A549 (cell line): Measurements from ENCODE around the gene NPHS1. TPM values are rescaled to one million over a fixed set of nuclear protein-coding genes. Genes with fewer than 3 reads are reported as not detected.
A peak's percentile ranks its signal among the peaks of the same experiment; 100 is the strongest.

Source experiments
- ATAC-seq, 2 experiments: fragments of 200-7000 bp in 1 of 2; fragments of >200 bp in 1 of 2; cut with Nextera tagmentation in 1 of 2; cut with Tn5 transposase in 1 of 2; 3 replicates each; pipeline versions ENCODE4 v1.8.0 to v1.9.1; 2018 to 2020; ENCODE audit warnings: mild to moderate bottlenecking in 1 of 2, moderate library complexity in 1 of 2
- CTCF ChIA-PET: fragments of 300-600 bp; sonication (Branson Sonifier 250); formaldehyde crosslinking; extraction: SDS; loops from one replicate; lab custom pipeline; 2021; ENCODE audit warnings: antibody characterized with exemption, inconsistent platforms; lab: Yijun Ruan, JAX
- POLR2A ChIA-PET: fragments of 350-600 bp; formaldehyde crosslinking; extraction: SDS; loops from one replicate; lab custom pipeline; 2021; ENCODE audit warnings: antibody characterized with exemption, inconsistent platforms; lab: Yijun Ruan, JAX
- DNase-seq, 2 experiments: peaks; one replicate each; pipeline versions ENCODE4 v3.0.0 to v3.0.0-alpha.2; 2011 to 2016; ENCODE audit warnings: low read depth in 1 of 2, low spot score in 1 of 2
- FAIRE-seq: peaks from 2 replicates; lab custom pipeline; 2011; peaks lifted over from hg19 to GRCh38; lab: Jason Lieb, UNC
- H3K27ac ChIP-seq, 2 experiments: fragments of >200 bp; sonication (Bioruptor Twin); formaldehyde crosslinking; 3 replicates each; pipeline ENCODE4 v1.5.1; 2016 to 2017
- H3K4me1 ChIP-seq: fragments of >200 bp; sonication (Bioruptor Twin); formaldehyde crosslinking; 3 replicates; pipeline ENCODE4 v1.6.1; 2016
- H3K4me2 ChIP-seq: fragments of >200 bp; sonication (Bioruptor Twin); formaldehyde crosslinking; 3 replicates; pipeline ENCODE4 v1.6.1; 2016
- H3K4me3 ChIP-seq: fragments of >200 bp; sonication (Bioruptor Twin); formaldehyde crosslinking; 3 replicates; pipeline ENCODE4 v1.5.1; 2016
- H3K9me3 ChIP-seq: fragments of >200 bp; sonication (Bioruptor Twin); formaldehyde crosslinking; 3 replicates; pipeline ENCODE4 v1.6.1; 2016
- BCL3 ChIP-seq: fragments of >200 bp; sonication (Bioruptor Twin); formaldehyde crosslinking; IDR thresholded peaks from 3 replicates; pipeline ENCODE4 v1.6.1; 2016
- BHLHE40 ChIP-seq: IDR thresholded peaks from 2 replicates; pipeline ENCODE4 v1.6.1; 2012; ENCODE audit warnings: low read depth, low read length, inconsistent platforms
- CBX2 ChIP-seq: fragments of 200-600 bp; sonication (generic); IDR thresholded peaks from 2 replicates; pipeline ENCODE4 v1.6.1; 2016; ENCODE audit warnings: low read depth, mild to moderate bottlenecking, borderline replicate concordance
- CBX8 ChIP-seq: fragments of 200-600 bp; sonication (generic); IDR thresholded peaks from 2 replicates; pipeline ENCODE4 v1.6.1; 2016
- CHD2 ChIP-seq: fragments of 150-350 bp; IDR thresholded peaks from 2 replicates; pipeline ENCODE4 v1.6.1; 2014; ENCODE audit warnings: low read length; ENCODE audit not compliant: partially characterized antibody
- CTCF ChIP-seq: fragments of >200 bp; sonication (Bioruptor Twin); formaldehyde crosslinking; IDR thresholded peaks from 3 replicates; pipeline ENCODE4 v1.5.1; 2016
- EP300 ChIP-seq, 2 experiments: fragments of >200 bp; sonication (Bioruptor Twin); formaldehyde crosslinking; IDR thresholded peaks; 2 replicates in 1 of 2; 3 replicates in 1 of 2; pipeline ENCODE4 v1.6.1; 2016 to 2017
- FOSL2 ChIP-seq, 2 experiments: fragments of 450-650 bp in 1 of 2; fragments of >200 bp in 1 of 2; sonication (Bioruptor Twin) in 1 of 2; formaldehyde crosslinking; IDR thresholded peaks; 2 replicates each; pipeline versions ENCODE4 v1.5.0 to v1.6.1; 2016 to 2020; ENCODE audit warnings: mild to moderate bottlenecking in 1 of 2, moderate library complexity in 1 of 2
- FOXS1 ChIP-seq: fragments of 250-450 bp; sonication (Bioruptor Pico); IDR thresholded peaks from 2 replicates; pipeline ENCODE4 v1.5.0; 2020; ENCODE audit warnings: mild to moderate bottlenecking, moderate library complexity
- GATA3 ChIP-seq: IDR thresholded peaks from 2 replicates; pipeline ENCODE4 v1.6.1; 2012; ENCODE audit warnings: borderline replicate concordance
- HES2 ChIP-seq: fragments of >200 bp; sonication (Bioruptor Twin); formaldehyde crosslinking; IDR thresholded peaks from 2 replicates; pipeline ENCODE4 v1.6.1; 2016
- HOXB13 ChIP-seq: fragments of 250-450 bp; sonication (Bioruptor Pico); IDR thresholded peaks from 2 replicates; pipeline ENCODE4 v1.5.0; 2020; ENCODE audit warnings: low read depth, mild to moderate bottlenecking, moderate library complexity
- HOXB5 ChIP-seq: fragments of 250-450 bp; sonication (Bioruptor Pico); IDR thresholded peaks from 2 replicates; pipeline ENCODE4 v1.5.0; 2020; ENCODE audit warnings: mild to moderate bottlenecking, moderate library complexity
- JUN ChIP-seq, 2 experiments: fragments of >200 bp; sonication (Bioruptor Twin); formaldehyde crosslinking; IDR thresholded peaks; 2 replicates in 1 of 2; 3 replicates in 1 of 2; pipeline ENCODE4 v1.6.1; 2016 to 2017
- KDM1A ChIP-seq: fragments of 200-600 bp; sonication (generic); IDR thresholded peaks from 2 replicates; pipeline ENCODE4 v1.6.1; 2016; ENCODE audit warnings: low read depth, mild to moderate bottlenecking
- NFE2L2 ChIP-seq: fragments of 150-350 bp; conservative IDR thresholded peaks from 2 replicates; pipeline ENCODE4 v1.6.1; 2014; ENCODE audit warnings: low read length
- NPAS2 ChIP-seq: fragments of 250-450 bp; sonication (Bioruptor Pico); IDR thresholded peaks from 2 replicates; pipeline ENCODE4 v1.8.0; 2022; ENCODE audit warnings: mild to moderate bottlenecking, moderate library complexity, borderline replicate concordance
- PHF8 ChIP-seq: fragments of 200-600 bp; sonication (generic); IDR thresholded peaks from 2 replicates; pipeline ENCODE4 v1.6.1; 2016; ENCODE audit warnings: low read depth, mild to moderate bottlenecking, antibody characterized with exemption, moderate library complexity, borderline replicate concordance
- POLR2A ChIP-seq: IDR thresholded peaks from 2 replicates; pipeline ENCODE4 v1.6.1; 2012; ENCODE audit warnings: mild to moderate bottlenecking, low read length
- RAD21 ChIP-seq, 2 experiments: fragments of >200 bp in 1 of 2; sonication (Bioruptor Twin) in 1 of 2; formaldehyde crosslinking in 1 of 2; IDR thresholded peaks in 1 of 2; conservative IDR thresholded peaks in 1 of 2; 2 replicates in 1 of 2; 3 replicates in 1 of 2; pipeline ENCODE4 v1.6.1; 2012 to 2018; ENCODE audit warnings: inconsistent platforms in 1 of 2
- RCOR1 ChIP-seq: fragments of 150-350 bp; IDR thresholded peaks from 2 replicates; pipeline ENCODE4 v1.6.1; 2014; ENCODE audit warnings: antibody characterized with exemption, low read length, low read depth
- RNF2 ChIP-seq: fragments of 200-600 bp; sonication (generic); IDR thresholded peaks from 2 replicates; pipeline ENCODE4 v1.6.1; 2016; ENCODE audit warnings: low read depth, mild to moderate bottlenecking, antibody characterized with exemption, moderate library complexity, borderline replicate concordance
- SMC3 ChIP-seq: fragments of >200 bp; sonication (Bioruptor Twin); formaldehyde crosslinking; IDR thresholded peaks from 3 replicates; pipeline ENCODE4 v1.6.1; 2018; ENCODE audit warnings: inconsistent platforms
- SREBF2 ChIP-seq: fragments of 450-650 bp; IDR thresholded peaks from 2 replicates; pipeline ENCODE4 v1.6.1; 2014; ENCODE audit warnings: mild to moderate bottlenecking, moderate library complexity
- TFCP2L1 ChIP-seq: fragments of 250-450 bp; sonication (Bioruptor Pico); IDR thresholded peaks from 2 replicates; pipeline ENCODE4 v1.5.0; 2021; ENCODE audit warnings: mild to moderate bottlenecking
- ZC3H11A ChIP-seq: fragments of 450-650 bp; IDR thresholded peaks from 2 replicates; pipeline ENCODE4 v1.6.1; 2014; ENCODE audit warnings: antibody characterized with exemption, mild to moderate bottlenecking
- WGBS: methylation state at CpG from one replicate; pipeline ENCODE4 v1.1.6; 2017; ENCODE audit errors: missing lambda C conversion rate; 5-methylcytosine and 5-hydroxymethylcytosine counted together
- polyA plus RNA-seq, 4 experiments: library from polyadenylated mRNA; depleted of rRNA in 3 of 4; stranded (reverse); fragments of >200 nt; fragmentation: RNase III in 1 of 4; extraction: RNeasy Plus Mini Kit Qiagen cat#74134 plus additional on column Dnase treatment in 1 of 4; gene quantifications; 2 replicates in 3 of 4; 3 replicates in 1 of 4; pipeline ENCODE4 v1.2.3, GENCODE V29; 2011 to 2017
- TF ChIP-seq, protein P1 (sequence below): fragments of 250-450 bp; sonication (Bioruptor Pico); IDR thresholded peaks from 2 replicates; pipeline ENCODE4 v1.5.0; 2021; ENCODE audit warnings: mild to moderate bottlenecking, moderate library complexity, borderline replicate concordance

Gene NPHS1
- polyA plus RNA-seq, 2 of the 4 experiments (the other 2 are of a cell fraction): 0.27 TPM

GRCh38 chr19:35843676-35844481 lies 8.4 kb downstream of the NPHS1 start:
- TF ChIP-seq RNF2: peak; percentile 24; the same call in 1 of the 2 replicates
- TF ChIP-seq CTCF: no peak
- FAIRE-seq (peak; percentile 49), ATAC-seq (peak; percentile 25 to 75; a peak in 4 of 6 replicates), DNase-seq (peak; percentile 88 to 93)
- H3K9me3 ChIP-seq: peaks cover 12% of the 10 kb centered on the region
- H3K4me2 ChIP-seq: peak overlapping the region; percentile 63
- POLR2A ChIA-PET: interaction anchor here (0.6 kb wide), 1 partner anchor 253 kb away, joined by 7 read pairs; no protein-coding TSS in a partner anchor
- WGBS: 33% methylated on average over 42 of the region's 42 CpGs
- H3K4me3 ChIP-seq: peak overlapping the region; percentile 12; the same call in 1 of the 3 replicates
- CTCF ChIA-PET: interaction anchor here (0.6 to 1.7 kb wide), 2 partner anchors 38 to 1342 kb away, joined by 3 read pairs; no protein-coding TSS in a partner anchor
- H3K27ac ChIP-seq: no peak overlapping the region
- H3K4me1 ChIP-seq: peaks cover 28% of the 10 kb centered on the region; the same call in 2 of the 3 replicates

DNA sequence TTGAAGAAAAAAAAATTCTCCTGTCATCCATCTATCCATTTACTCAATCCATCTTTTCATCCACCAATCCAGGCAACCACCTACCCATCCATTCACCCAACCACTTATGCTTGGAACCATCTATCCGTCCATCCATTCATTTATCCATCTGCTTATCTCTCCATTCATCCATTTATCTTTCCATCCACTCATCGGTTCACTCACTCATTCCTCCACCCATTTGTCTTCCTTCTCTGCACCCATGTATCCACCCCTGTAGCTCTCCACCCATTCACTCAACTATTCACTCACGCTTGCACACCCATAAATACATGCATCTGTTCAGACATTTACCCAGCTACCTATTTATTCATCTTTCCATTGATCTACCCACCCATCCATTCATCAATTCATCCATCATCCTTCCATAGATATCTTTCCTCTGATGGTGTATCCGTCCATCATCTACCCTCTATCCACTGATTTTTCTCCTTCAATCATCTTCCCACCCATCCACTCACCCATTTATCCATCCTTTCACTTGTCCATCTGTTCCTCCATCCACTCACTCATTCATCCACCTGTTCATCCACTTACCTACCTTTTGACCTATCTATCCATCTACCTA lies 9.5 kb downstream of the NPHS1 start:
- DNase-seq: no peak
- H3K4me3 ChIP-seq: no peak overlapping the region
- FAIRE-seq: peak; percentile 43
- no peak overlapping the region for H3K4me2 ChIP-seq
- peaks cover 28% of the 10 kb centered on the region; the same call in 2 of the 3 replicates for H3K4me1 ChIP-seq
- H3K27ac ChIP-seq: no peak overlapping the region
- CTCF ChIA-PET: interaction anchor here (1.1 kb wide), 1 partner anchor 40 kb away, joined by 3 read pairs; no protein-coding TSS in a partner anchor
- H3K9me3 ChIP-seq: peaks cover 22% of the 10 kb centered on the region
- TF ChIP-seq BCL3 (no peak), POLR2A (no peak), SREBF2 (no peak), CHD2 (no peak), BHLHE40 (no peak), EP300 (IDR thresholded peaks at IDR 0.05) (no peak), NFE2L2 (no peak), RCOR1 (no peak), HOXB5 (no peak), HES2 (no peak), GATA3 (no peak), JUN (IDR thresholded peaks at IDR 0.05) (no peak), KDM1A (no peak), FOSL2 (IDR thresholded peaks at IDR 0.05) (no peak), FOSL2 (CRISPR knock-in tag; IDR thresholded peaks at IDR 0.05) (no peak), CBX8 (no peak)
- no peak for ATAC-seq
- POLR2A ChIA-PET: no interaction called here
- WGBS: 59% methylated on average over 4 of the region's 4 CpGs

- CTCF ChIA-PET: interaction anchor here (1.1 to 1.5 kb wide), 2 partner anchors 23 to 40 kb away, joined by 3 read pairs; no protein-coding TSS in a partner anchor
- no peak overlapping the region for H3K4me3 ChIP-seq
- WGBS: 52% methylated on average over 13 of the region's 13 CpGs
- no peak for TF ChIP-seq ZC3H11A
- TF ChIP-seq, protein P1, sequence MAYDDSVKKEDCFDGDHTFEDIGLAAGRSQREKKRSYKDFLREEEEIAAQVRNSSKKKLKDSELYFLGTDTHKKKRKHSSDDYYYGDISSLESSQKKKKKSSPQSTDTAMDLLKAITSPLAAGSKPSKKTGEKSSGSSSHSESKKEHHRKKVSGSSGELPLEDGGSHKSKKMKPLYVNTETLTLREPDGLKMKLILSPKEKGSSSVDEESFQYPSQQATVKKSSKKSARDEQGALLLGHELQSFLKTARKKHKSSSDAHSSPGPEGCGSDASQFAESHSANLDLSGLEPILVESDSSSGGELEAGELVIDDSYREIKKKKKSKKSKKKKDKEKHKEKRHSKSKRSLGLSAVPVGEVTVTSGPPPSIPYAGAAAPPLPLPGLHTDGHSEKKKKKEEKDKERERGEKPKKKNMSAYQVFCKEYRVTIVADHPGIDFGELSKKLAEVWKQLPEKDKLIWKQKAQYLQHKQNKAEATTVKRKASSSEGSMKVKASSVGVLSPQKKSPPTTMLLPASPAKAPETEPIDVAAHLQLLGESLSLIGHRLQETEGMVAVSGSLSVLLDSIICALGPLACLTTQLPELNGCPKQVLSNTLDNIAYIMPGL (CRISPR knock-in tag): no peak
- no peak for TF ChIP-seq CBX2
- no peak for TF ChIP-seq SMC3
- TF ChIP-seq NPAS2 (CRISPR knock-in tag): no peak
- TF ChIP-seq CHD2: no peak
- no peak for TF ChIP-seq HOXB13 (CRISPR knock-in tag)
- no peak for TF ChIP-seq PHF8
- TF ChIP-seq KDM1A: no peak
- no peak for TF ChIP-seq FOXS1 (CRISPR knock-in tag)
- TF ChIP-seq RAD21 (conservative IDR thresholded peaks at IDR 0.05 in 1 of 2, IDR thresholded peaks at IDR 0.05 in 1 of 2): no peak
- no peak for TF ChIP-seq HOXB5
- TF ChIP-seq TFCP2L1 (CRISPR knock-in tag): no peak
- TF ChIP-seq RNF2: no peak
These were observed 10.2 kb downstream of the NPHS1 start for GRCh38 chr19:35841961-35842595.

More at GRCh38 chr19:35841961-35842595, 10.2 kb downstream of the NPHS1 start:
- FAIRE-seq: no peak
- Histone ChIP-seq H3K27ac (no peak overlapping the region), H3K4me1 (peaks cover 28% of the 10 kb centered on the region; the same call in 2 of the 3 replicates), H3K4me2 (no peak overlapping the region), H3K9me3 (peaks cover 22% of the 10 kb centered on the region)
- no peak for DNase-seq
- no peak for ATAC-seq
- POLR2A ChIA-PET: no interaction called here
